ENCODE data around the gene PPP1R11.

- TF ChIP-seq BACH1 (tag; IDR thresholded peaks at IDR 0.05) (no peak), YY1 (IDR thresholded peaks at IDR 0.05; ENCODE audit: borderline replicate concordance in 1 of 3, control insufficient read depth in 1 of 3, extremely low read depth in 1 of 3, insufficient read depth in 3 of 3, insufficient read length in 1 of 3, insufficient replicate concordance in 2 of 3, low read depth in 1 of 3, low read length in 2 of 3) (no peak)
Observed at GRCh38 chr6:30025186-30025585, 41.8 kb upstream of the PPP1R11 start.
